ENCODE measurements around the gene FAM50A.

FAM50A gene

GRCh38 chrX:154443992-154444754, at the start of gene FAM50A:
Gene FAM50A, plus strand, starts transcription at chrX:154444141. Its CDS starts 95 bp downstream, at chrX:154444236.
- TF ChIP-seq GATA2 (IDR thresholded peaks at IDR 0.05; ENCODE audit: low read depth, low read length) (no peak), GATA3 (IDR thresholded peaks at IDR 0.05; ENCODE audit: low read depth, low read length) (no peak)

GRCh38 chrX:154396973-154397887, 46.7 kb upstream of the FAM50A start:
- TF ChIP-seq GATA2 (IDR thresholded peaks at IDR 0.05; ENCODE audit: low read depth, low read length) (no peak), GATA3 (IDR thresholded peaks at IDR 0.05; ENCODE audit: low read depth, low read length) (no peak)

- TF ChIP-seq GATA3 (IDR thresholded peaks at IDR 0.05; ENCODE audit: low read depth, low read length) (no peak), GATA2 (IDR thresholded peaks at IDR 0.05; ENCODE audit: low read depth, low read length) (no peak)
Measured at GRCh38 chrX:154397888-154398667, 45.9 kb upstream of the FAM50A start, which contains the start of gene RPL10. Gene RPL10, plus strand, starts transcription at chrX:154398377. Its CDS starts 143 bp downstream, at chrX:154398520.

GRCh38 chrX:154398668-154399526, 45.0 kb upstream of the FAM50A start:
- no peak for TF ChIP-seq GATA2 (IDR thresholded peaks at IDR 0.05; ENCODE audit: low read depth, low read length)
- TF ChIP-seq GATA3 (IDR thresholded peaks at IDR 0.05; ENCODE audit: low read depth, low read length): no peak

GRCh38 chrX:154399527-154400368, 44.2 kb upstream of the FAM50A start:
- TF ChIP-seq GATA2 (IDR thresholded peaks at IDR 0.05; ENCODE audit: low read depth, low read length): no peak
- TF ChIP-seq GATA3 (IDR thresholded peaks at IDR 0.05; ENCODE audit: low read depth, low read length): no peak

- no peak for TF ChIP-seq GATA3 (IDR thresholded peaks at IDR 0.05; ENCODE audit: low read depth, low read length)
- no peak for TF ChIP-seq GATA2 (IDR thresholded peaks at IDR 0.05; ENCODE audit: low read depth, low read length)
Measured at GRCh38 chrX:154401045-154401799, 42.7 kb upstream of the FAM50A start.

GRCh38 chrX:154401918-154402621, 41.9 kb upstream of the FAM50A start:
- no peak for TF ChIP-seq GATA2 (IDR thresholded peaks at IDR 0.05; ENCODE audit: low read depth, low read length)
- no peak for TF ChIP-seq GATA3 (IDR thresholded peaks at IDR 0.05; ENCODE audit: low read depth, low read length)

GRCh38 chrX:154402622-154403127, 41.3 kb upstream of the FAM50A start:
- TF ChIP-seq GATA3 (IDR thresholded peaks at IDR 0.05; ENCODE audit: low read depth, low read length): no peak
- TF ChIP-seq GATA2 (IDR thresholded peaks at IDR 0.05; ENCODE audit: low read depth, low read length): no peak

- no peak for TF ChIP-seq GATA2 (IDR thresholded peaks at IDR 0.05; ENCODE audit: low read depth, low read length)
- TF ChIP-seq GATA3 (IDR thresholded peaks at IDR 0.05; ENCODE audit: low read depth, low read length): no peak
Measured at GRCh38 chrX:154403192-154403591, 40.7 kb upstream of the FAM50A start.

- TF ChIP-seq GATA3 (IDR thresholded peaks at IDR 0.05; ENCODE audit: low read depth, low read length): no peak
- TF ChIP-seq GATA2 (IDR thresholded peaks at IDR 0.05; ENCODE audit: low read depth, low read length): no peak
Measured at GRCh38 chrX:154403858-154404257, 40.1 kb upstream of the FAM50A start.

Measured in SH-SY5Y (cell line).